ENCODE measurements around the gene CNST.
"Not testable (repeated sequence)": the region's sequence is repeated elsewhere in the genome, so short reads cannot be mapped to it uniquely, and the experiment has no call there.

CNST gene

GRCh38 chr1:246554201-246554600 is 12.1 kb upstream of the CNST start:
- Histone ChIP-seq H3K36me3 (ENCODE audit: low read length) (peaks cover 5% of the 10 kb centered on the region; the same call in 1 of the 2 replicates), H3K9me3 (ENCODE audit: insufficient read depth, low read length) (no peaks in the 10 kb centered on the region), H3K79me2 (ENCODE audit: insufficient read depth, low read length) (peaks cover 9% of the 10 kb centered on the region), H3K27me3 (ENCODE audit: low read length) (no peaks in the 10 kb centered on the region), H3K27ac (ENCODE audit: low read depth, low read length) (no peak overlapping the region), H4K20me1 (ENCODE audit: low read depth, low read length) (no peaks in the 10 kb centered on the region), H3K4me2 (ENCODE audit: low read depth, low read length, poor library complexity, severe bottlenecking) (no peak overlapping the region), H3F3A (ENCODE audit: insufficient read depth) (no peaks in the 10 kb centered on the region), H3K9me2 (replicated peaks; ENCODE audit: insufficient read depth, low read length) (no peaks in the 10 kb centered on the region), H3K4me3 (ENCODE audit: insufficient read depth, low read length, poor library complexity, severe bottlenecking) (no peak overlapping the region), H3K9ac (ENCODE audit: low read length) (no peak overlapping the region), H2AFZ (ENCODE audit: low read depth, low read length, severe bottlenecking) (no peak overlapping the region)
- no peak for TF ChIP-seq EZH2phosphoT487 (conservative IDR thresholded peaks at IDR 0.05; ENCODE audit: low read length)

GRCh38 chr1:246558041-246558440 is 8.2 kb upstream of the CNST start:
- H3K79me2 ChIP-seq (ENCODE audit: insufficient read depth, low read length): peaks cover 13% of the 10 kb centered on the region
- TF ChIP-seq, protein P1, sequence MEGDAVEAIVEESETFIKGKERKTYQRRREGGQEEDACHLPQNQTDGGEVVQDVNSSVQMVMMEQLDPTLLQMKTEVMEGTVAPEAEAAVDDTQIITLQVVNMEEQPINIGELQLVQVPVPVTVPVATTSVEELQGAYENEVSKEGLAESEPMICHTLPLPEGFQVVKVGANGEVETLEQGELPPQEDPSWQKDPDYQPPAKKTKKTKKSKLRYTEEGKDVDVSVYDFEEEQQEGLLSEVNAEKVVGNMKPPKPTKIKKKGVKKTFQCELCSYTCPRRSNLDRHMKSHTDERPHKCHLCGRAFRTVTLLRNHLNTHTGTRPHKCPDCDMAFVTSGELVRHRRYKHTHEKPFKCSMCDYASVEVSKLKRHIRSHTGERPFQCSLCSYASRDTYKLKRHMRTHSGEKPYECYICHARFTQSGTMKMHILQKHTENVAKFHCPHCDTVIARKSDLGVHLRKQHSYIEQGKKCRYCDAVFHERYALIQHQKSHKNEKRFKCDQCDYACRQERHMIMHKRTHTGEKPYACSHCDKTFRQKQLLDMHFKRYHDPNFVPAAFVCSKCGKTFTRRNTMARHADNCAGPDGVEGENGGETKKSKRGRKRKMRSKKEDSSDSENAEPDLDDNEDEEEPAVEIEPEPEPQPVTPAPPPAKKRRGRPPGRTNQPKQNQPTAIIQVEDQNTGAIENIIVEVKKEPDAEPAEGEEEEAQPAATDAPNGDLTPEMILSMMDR (IDR thresholded peaks at IDR 0.05; ENCODE audit: insufficient read depth, low read length, poor library complexity, severe bottlenecking): no peak
- no peak for TF ChIP-seq EZH2phosphoT487 (conservative IDR thresholded peaks at IDR 0.05; ENCODE audit: low read length)
- no peaks in the 10 kb centered on the region for H3K27me3 ChIP-seq (ENCODE audit: low read length)
- H3K36me3 ChIP-seq (ENCODE audit: low read length): peaks cover 5% of the 10 kb centered on the region; the same call in 1 of the 2 replicates
- no peak overlapping the region for H2AFZ ChIP-seq (ENCODE audit: low read depth, low read length, severe bottlenecking)
- no peaks in the 10 kb centered on the region for H3K9me2 ChIP-seq (replicated peaks; ENCODE audit: insufficient read depth, low read length)
- H3K9me3 ChIP-seq (ENCODE audit: insufficient read depth, low read length): no peaks in the 10 kb centered on the region
- H3K9ac ChIP-seq (ENCODE audit: low read length): no peak overlapping the region
- no peak overlapping the region for H3K4me3 ChIP-seq (ENCODE audit: insufficient read depth, low read length, poor library complexity, severe bottlenecking)
- H3F3A ChIP-seq (ENCODE audit: insufficient read depth): no peaks in the 10 kb centered on the region
- H4K20me1 ChIP-seq (ENCODE audit: low read depth, low read length): no peaks in the 10 kb centered on the region
- H3K4me2 ChIP-seq (ENCODE audit: low read depth, low read length, poor library complexity, severe bottlenecking): no peak overlapping the region
- no peak overlapping the region for H3K27ac ChIP-seq (ENCODE audit: low read depth, low read length)

- no peak overlapping the region for H2AFZ ChIP-seq (ENCODE audit: low read depth, low read length, severe bottlenecking)
- H4K20me1 ChIP-seq (ENCODE audit: low read depth, low read length): no peaks in the 10 kb centered on the region
- no peak overlapping the region for H3K4me3 ChIP-seq (ENCODE audit: insufficient read depth, low read length, poor library complexity, severe bottlenecking)
- H3K4me2 ChIP-seq (ENCODE audit: low read depth, low read length, poor library complexity, severe bottlenecking): no peak overlapping the region
- no peak overlapping the region for H3K27ac ChIP-seq (ENCODE audit: low read depth, low read length)
- H3K36me3 ChIP-seq (ENCODE audit: low read length): peaks cover 5% of the 10 kb centered on the region; the same call in 1 of the 2 replicates
- no peaks in the 10 kb centered on the region for H3K27me3 ChIP-seq (ENCODE audit: low read length)
- H3K79me2 ChIP-seq (ENCODE audit: insufficient read depth, low read length): peaks cover 22% of the 10 kb centered on the region
- TF ChIP-seq EZH2phosphoT487 (conservative IDR thresholded peaks at IDR 0.05; ENCODE audit: low read length): no peak
- TF ChIP-seq, protein P1 (IDR thresholded peaks at IDR 0.05; ENCODE audit: insufficient read depth, low read length, poor library complexity, severe bottlenecking): no peak
- H3K9me2 ChIP-seq (replicated peaks; ENCODE audit: insufficient read depth, low read length): no peaks in the 10 kb centered on the region
- no peaks in the 10 kb centered on the region for H3K9me3 ChIP-seq (ENCODE audit: insufficient read depth, low read length)
- H3F3A ChIP-seq (ENCODE audit: insufficient read depth): no peaks in the 10 kb centered on the region
- no peak overlapping the region for H3K9ac ChIP-seq (ENCODE audit: low read length)
Measured at GRCh38 chr1:246559310-246559709, 6.9 kb upstream of the CNST start.

- H3K27ac ChIP-seq (ENCODE audit: low read depth, low read length); H4K20me1 ChIP-seq (ENCODE audit: low read depth, low read length); H3K27me3 ChIP-seq (ENCODE audit: low read length); H3K36me3 ChIP-seq (ENCODE audit: low read length); H3F3A ChIP-seq (ENCODE audit: insufficient read depth); H3K4me2 ChIP-seq (ENCODE audit: low read depth, low read length, poor library complexity, severe bottlenecking); H3K9me2 ChIP-seq (replicated peaks; ENCODE audit: insufficient read depth, low read length); H3K4me3 ChIP-seq (ENCODE audit: insufficient read depth, low read length, poor library complexity, severe bottlenecking); H3K9me3 ChIP-seq (ENCODE audit: insufficient read depth, low read length); H2AFZ ChIP-seq (ENCODE audit: low read depth, low read length, severe bottlenecking); H3K9ac ChIP-seq (ENCODE audit: low read length): not testable (repeated sequence)
- H3K79me2 ChIP-seq (ENCODE audit: insufficient read depth, low read length): peaks cover 37% of the 10 kb centered on the region
Measured at GRCh38 chr1:246560833-246561232, 5.4 kb upstream of the CNST start.

Data from SU-DHL-6 (cell line).